ENCODE data around the gene AXIN1. TPM values are rescaled to one million over a fixed set of nuclear protein-coding genes. Genes with fewer than 3 reads are reported as not detected.

Gene AXIN1, protein sequence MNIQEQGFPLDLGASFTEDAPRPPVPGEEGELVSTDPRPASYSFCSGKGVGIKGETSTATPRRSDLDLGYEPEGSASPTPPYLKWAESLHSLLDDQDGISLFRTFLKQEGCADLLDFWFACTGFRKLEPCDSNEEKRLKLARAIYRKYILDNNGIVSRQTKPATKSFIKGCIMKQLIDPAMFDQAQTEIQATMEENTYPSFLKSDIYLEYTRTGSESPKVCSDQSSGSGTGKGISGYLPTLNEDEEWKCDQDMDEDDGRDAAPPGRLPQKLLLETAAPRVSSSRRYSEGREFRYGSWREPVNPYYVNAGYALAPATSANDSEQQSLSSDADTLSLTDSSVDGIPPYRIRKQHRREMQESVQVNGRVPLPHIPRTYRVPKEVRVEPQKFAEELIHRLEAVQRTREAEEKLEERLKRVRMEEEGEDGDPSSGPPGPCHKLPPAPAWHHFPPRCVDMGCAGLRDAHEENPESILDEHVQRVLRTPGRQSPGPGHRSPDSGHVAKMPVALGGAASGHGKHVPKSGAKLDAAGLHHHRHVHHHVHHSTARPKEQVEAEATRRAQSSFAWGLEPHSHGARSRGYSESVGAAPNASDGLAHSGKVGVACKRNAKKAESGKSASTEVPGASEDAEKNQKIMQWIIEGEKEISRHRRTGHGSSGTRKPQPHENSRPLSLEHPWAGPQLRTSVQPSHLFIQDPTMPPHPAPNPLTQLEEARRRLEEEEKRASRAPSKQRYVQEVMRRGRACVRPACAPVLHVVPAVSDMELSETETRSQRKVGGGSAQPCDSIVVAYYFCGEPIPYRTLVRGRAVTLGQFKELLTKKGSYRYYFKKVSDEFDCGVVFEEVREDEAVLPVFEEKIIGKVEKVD
- total RNA-seq: 35.8 TPM

DNA sequence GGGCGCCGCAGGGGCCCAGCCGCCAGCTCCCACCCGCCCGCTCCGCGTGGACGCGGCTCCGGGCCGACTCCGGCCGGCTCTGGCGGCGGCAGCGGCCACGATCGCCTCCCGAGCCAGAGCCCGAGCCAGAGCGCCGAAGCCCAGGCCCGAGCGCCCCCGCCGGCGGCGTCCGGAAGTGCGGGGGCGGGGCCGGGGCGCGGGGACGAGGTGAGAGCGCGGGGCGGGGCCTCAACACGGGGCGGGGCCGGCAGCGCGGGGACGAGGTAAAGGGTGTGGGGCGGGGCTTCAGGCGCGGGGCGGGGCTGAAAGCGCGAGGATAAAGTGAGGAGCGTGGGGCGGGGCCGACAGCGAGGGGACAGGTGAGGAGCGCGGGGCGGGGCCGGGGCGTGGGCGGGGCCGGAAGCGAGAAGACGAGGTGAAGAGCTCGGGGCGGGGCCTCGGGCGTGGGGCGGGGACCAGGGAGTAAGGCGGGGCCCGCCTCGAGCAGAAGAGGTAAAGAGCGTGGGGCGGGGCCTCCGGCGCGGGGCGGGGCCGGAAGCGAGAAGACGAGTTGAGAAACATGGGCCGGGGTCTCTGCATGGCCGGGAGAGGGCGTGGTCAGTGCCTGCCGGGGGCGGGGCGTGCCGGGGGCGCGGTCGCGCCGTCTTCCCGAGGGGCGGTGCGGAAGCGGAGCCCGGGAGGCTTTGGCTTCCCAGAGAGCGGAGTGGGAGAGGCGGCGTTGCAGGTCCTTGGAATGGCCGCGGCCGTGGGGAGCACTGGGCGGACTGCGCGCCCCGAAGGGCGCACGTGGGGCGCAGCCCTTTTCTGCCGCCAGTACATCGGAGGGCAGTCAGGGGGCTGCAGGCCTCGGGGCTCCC lies at the start of gene AXIN1:
TSS of gene AXIN1 (minus strand) at position 177 of the 857 bp plus-strand sequence. CDS start 5,698 bp downstream, outside the sequence.
- peaks cover 66% of the 10 kb centered on the region for H3K4me1 ChIP-seq (ENCODE audit: insufficient read depth, low read length)
- H3K9me3 ChIP-seq (ENCODE audit: low read depth, low read length): no peaks in the 10 kb centered on the region
- no peaks in the 10 kb centered on the region for H3K27me3 ChIP-seq (ENCODE audit: insufficient read depth, low read length)
- H3K4me3 ChIP-seq (ENCODE audit: low read length): peak within 1 kb of the TSS; percentile 50

DNA sequence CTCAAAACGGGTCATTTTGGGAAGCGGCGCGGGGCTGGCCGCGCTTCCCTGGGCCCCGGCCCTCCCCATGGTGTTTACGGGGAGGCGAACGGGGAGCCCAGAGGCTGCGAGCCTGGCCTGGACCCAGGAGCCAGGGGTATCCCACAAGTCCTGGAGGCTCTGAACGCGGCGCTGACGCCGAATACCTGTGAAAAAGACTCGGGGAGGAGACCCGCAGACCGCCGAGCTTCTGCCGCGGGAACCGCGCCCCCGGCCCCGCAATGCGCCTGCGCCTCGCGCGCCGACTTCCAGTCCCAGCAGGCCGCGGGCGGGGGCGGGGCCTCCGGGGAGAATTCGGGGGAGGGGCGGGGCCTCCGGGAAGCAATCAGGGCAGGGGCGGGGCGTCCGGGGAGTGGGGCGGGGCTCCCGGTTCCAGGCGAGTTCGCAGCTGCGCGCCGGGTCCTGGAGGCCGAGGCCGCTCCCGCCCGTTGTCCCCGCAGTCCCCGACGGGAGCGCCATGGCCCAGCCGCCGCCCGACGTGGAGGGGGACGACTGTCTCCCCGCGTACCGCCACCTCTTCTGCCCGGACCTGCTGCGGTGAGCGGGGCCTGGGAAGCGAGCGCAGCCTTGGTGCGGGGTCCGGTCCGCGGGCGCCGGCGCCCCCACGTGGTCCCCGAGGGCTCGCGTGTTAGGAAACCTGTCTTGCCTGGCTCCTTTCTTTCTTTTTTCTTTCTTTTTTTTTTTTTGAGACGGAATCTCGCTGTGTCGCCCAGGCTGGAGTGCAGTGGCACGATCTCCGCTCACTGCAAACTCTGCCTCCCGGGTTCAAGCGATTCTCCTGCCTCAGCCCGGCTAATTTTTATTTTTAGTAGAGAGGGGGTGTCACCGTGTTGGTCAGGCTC lies 49.2 kb upstream of the AXIN1 start, which contains the start of gene DECR2:
TSS of gene DECR2 (plus strand) at position 418 of the 881 bp plus-strand sequence. CDS start at position 497, 79 bp downstream.
- Histone ChIP-seq H3K4me3 (ENCODE audit: low read length) (peak within 1 kb of the TSS; percentile 83), H3K4me1 (ENCODE audit: insufficient read depth, low read length) (peaks cover 22% of the 10 kb centered on the region), H3K27me3 (ENCODE audit: insufficient read depth, low read length) (no peaks in the 10 kb centered on the region), H3K9me3 (ENCODE audit: low read depth, low read length) (no peaks in the 10 kb centered on the region)

DNA sequence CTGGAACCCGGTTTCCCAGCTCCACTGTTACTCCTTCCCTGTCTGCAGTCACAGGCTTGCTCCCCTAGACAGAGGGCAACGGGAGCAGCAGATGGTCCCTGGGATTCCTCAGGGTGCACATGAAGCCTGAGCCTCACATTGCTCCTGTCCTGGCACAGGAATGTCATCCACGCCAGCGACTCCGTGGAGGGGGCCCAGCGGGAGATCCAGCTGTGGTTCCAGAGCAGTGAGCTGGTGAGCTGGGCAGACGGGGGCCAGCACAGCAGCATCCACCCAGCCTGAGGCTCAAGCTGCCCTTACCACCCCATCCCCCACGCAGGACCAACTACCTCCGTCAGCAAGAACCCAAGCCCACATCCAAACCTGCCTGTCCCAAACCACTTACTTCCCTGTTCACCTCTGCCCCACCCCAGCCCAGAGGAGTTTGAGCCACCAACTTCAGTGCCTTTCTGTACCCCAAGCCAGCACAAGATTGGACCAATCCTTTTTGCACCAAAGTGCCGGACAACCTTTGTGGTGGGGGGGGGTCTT lies 47.6 kb upstream of the AXIN1 start:
- H3K27me3 ChIP-seq (ENCODE audit: insufficient read depth, low read length): no peaks in the 10 kb centered on the region
- H3K4me1 ChIP-seq (ENCODE audit: insufficient read depth, low read length): peaks cover 29% of the 10 kb centered on the region
- peak overlapping the region; percentile 83 for H3K4me3 ChIP-seq (ENCODE audit: low read length)
- no peaks in the 10 kb centered on the region for H3K9me3 ChIP-seq (ENCODE audit: low read depth, low read length)

DNA sequence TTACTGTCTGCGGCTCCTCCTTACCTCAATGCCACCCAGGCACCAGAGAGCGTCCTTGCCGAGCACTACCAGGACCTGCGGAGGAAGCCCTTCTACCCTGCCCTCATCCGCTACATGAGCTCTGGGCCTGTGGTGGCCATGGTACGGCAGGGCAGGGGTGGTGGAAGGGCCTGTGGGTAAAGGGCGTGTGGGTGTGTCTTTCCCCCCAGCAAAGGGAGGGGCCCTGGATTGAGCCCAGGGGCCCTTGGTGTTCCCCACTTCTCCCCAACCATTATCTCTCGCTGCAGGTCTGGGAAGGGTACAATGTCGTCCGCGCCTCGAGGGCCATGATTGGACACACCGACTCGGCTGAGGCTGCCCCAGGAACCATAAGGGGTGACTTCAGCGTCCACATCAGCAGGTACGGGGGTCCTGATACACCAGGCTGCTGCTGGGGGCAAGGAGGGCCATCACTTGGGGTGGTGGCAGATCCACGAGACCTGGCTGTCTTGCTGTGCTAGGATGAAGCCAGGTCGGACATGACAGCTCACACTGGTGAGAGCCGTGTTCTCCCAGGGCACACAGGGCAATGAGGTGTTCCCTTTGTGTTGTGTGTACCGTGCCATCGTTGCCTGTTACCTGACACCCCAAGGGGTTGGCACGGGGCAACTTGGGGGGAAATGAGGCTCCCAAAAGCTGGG lies 47.0 kb upstream of the AXIN1 start:
- Histone ChIP-seq H3K4me1 (ENCODE audit: insufficient read depth, low read length) (peaks cover 29% of the 10 kb centered on the region), H3K4me3 (ENCODE audit: low read length) (no peak overlapping the region), H3K9me3 (ENCODE audit: low read depth, low read length) (no peaks in the 10 kb centered on the region), H3K27me3 (ENCODE audit: insufficient read depth, low read length) (no peaks in the 10 kb centered on the region)

DNA sequence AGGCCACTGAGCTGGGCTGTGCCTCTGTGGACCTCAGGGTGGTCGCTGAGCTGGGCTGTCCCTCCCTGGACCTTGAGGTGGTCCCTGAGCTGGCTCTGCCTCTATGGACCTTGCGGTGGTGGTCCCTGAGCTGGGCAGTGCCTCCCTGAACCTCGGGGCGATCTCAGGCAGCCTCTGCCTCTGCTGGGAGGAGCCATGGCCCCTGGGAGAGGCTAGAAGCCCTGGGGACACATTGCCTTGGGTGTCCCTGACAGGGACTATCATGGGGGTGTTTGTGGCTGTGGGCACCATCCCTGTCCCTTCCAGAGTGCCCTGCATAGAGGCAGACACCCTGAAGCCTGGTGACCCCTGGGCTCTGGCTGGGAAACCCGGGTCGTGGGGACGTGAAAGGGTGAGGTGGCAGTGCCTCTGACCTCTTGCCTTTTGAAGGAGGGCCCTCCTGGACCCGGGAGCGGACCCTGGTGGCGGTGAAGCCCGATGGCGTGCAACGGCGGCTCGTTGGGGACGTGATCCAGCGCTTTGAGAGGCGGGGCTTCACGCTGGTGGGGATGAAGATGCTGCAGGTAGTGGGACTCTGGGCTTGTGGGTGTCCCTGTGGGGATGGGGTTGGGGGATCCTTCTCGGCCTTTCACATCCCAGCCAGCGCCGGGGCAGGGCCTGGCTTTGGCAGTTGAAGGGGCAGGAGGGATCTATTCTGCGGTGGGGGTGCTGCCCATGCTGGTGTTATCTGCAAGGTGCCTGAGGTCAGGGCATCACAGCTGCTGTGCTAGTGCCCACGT lies 46.2 kb upstream of the AXIN1 start:
- Histone ChIP-seq H3K4me1 (ENCODE audit: insufficient read depth, low read length) (peaks cover 29% of the 10 kb centered on the region), H3K4me3 (ENCODE audit: low read length) (no peak overlapping the region), H3K9me3 (ENCODE audit: low read depth, low read length) (no peaks in the 10 kb centered on the region), H3K27me3 (ENCODE audit: insufficient read depth, low read length) (no peaks in the 10 kb centered on the region)

DNA sequence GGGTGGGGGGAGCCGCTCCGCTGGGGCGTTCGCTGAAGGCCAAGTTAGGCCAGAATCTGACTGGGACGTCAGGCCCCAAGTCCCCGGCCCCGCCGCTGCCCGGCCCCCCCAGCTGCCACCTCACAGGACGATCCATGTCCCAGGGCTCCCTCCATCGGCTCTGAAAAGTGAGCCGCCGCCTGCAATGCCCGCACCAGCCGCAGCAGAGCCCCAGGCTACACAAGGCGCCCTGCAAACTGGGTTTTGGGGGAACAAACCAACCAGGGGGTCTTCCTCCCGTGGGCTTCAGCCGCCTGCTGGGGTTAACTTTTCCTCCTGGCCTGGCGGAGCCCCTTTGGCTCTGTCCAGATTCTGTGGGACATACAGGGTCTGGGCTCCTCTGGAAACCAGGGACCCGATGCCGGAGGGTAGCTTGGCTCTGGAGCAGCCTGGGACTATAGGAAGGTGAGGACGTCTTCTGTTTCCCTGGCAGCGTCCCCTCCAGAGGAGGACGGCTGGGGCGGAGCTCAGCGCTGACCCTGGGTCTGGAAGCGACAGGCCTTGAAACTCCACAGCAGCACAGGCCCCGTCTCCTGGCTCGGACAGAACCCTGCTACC lies 45.3 kb upstream of the AXIN1 start:
- no peak overlapping the region for H3K4me3 ChIP-seq (ENCODE audit: low read length)
- H3K9me3 ChIP-seq (ENCODE audit: low read depth, low read length): no peaks in the 10 kb centered on the region
- peaks cover 34% of the 10 kb centered on the region for H3K4me1 ChIP-seq (ENCODE audit: insufficient read depth, low read length)
- H3K27me3 ChIP-seq (ENCODE audit: insufficient read depth, low read length): no peaks in the 10 kb centered on the region

DNA sequence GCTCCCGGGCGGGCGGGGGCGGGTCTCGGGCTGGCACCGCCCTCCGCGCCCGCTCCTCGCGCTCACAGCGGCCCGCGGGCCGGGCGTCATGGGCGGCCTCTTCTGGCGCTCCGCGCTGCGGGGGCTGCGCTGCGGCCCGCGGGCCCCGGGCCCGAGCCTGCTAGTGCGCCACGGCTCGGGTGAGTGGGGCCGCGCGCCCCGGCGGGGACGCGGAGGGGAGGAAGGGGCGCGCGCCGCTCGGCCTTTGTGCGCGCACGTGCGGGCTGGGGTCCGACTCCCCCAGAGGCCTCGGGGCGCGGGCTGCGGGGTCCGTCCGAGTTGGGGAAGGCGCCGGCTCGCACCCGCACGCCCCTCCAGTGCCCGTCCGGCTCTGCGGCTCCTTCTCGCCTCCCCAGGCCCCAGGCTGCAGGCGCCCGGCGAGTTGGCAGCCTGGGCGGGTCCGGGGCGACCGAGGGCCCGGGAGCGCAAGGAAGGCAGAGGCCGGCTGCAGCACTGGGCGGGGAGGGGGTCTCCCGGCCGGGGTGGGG lies 44.7 kb upstream of the AXIN1 start, which contains the start of gene NME4:
TSS of gene NME4 (plus strand) at position 65 of the 527 bp plus-strand sequence. CDS start at position 89, 24 bp downstream.
- Histone ChIP-seq H3K27me3 (ENCODE audit: insufficient read depth, low read length) (no peaks in the 10 kb centered on the region), H3K4me3 (ENCODE audit: low read length) (peak within 1 kb of the TSS; percentile 38), H3K9me3 (ENCODE audit: low read depth, low read length) (no peaks in the 10 kb centered on the region), H3K4me1 (ENCODE audit: insufficient read depth, low read length) (peaks cover 38% of the 10 kb centered on the region)

DNA sequence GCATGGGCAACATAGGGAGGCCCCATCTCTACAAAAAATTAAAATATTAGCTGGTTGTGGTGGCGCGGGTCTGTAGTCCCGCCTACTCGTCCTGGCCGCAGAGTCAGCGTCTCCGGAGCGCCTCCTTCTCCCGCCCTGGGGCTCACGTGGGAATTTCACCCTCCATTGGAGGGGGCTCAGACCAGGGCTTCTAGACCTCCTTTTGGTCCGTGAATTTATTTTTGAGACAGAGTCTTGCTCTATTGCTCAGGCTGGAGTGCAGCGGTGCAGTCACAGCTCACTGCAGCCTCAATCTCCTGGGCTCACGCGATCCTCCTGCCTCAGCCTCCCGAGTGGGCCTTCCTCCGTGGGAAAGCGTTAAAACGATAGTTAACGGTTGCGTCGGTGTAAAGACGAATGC lies 44.1 kb upstream of the AXIN1 start:
- Histone ChIP-seq H3K9me3 (ENCODE audit: low read depth, low read length) (no peaks in the 10 kb centered on the region), H3K4me3 (ENCODE audit: low read length) (peak overlapping the region; percentile 22), H3K27me3 (ENCODE audit: insufficient read depth, low read length) (no peaks in the 10 kb centered on the region), H3K4me1 (ENCODE audit: insufficient read depth, low read length) (peaks cover 36% of the 10 kb centered on the region)

DNA sequence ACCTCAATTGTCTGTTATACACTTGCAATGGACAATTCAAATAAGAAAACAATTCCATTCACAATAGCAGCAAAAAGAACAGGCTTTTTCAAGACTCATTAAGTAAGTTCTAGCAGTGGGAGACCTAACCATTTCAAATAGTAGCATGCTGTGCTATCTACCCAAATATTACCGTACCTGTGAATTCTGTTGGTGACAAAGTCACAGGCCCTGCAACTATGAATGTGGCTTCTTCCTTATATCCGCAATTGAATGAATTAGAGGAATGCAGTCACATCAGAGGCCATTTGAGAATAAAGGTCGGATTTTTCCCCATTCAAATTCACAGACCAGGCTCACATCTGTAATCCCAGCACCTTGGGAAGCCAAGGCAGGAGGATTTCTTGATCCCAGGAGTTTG lies 43.7 kb upstream of the AXIN1 start:
- Histone ChIP-seq H3K9me3 (ENCODE audit: low read depth, low read length) (no peaks in the 10 kb centered on the region), H3K4me1 (ENCODE audit: insufficient read depth, low read length) (peaks cover 36% of the 10 kb centered on the region), H3K4me3 (ENCODE audit: low read length) (no peak overlapping the region), H3K27me3 (ENCODE audit: insufficient read depth, low read length) (no peaks in the 10 kb centered on the region)

DNA sequence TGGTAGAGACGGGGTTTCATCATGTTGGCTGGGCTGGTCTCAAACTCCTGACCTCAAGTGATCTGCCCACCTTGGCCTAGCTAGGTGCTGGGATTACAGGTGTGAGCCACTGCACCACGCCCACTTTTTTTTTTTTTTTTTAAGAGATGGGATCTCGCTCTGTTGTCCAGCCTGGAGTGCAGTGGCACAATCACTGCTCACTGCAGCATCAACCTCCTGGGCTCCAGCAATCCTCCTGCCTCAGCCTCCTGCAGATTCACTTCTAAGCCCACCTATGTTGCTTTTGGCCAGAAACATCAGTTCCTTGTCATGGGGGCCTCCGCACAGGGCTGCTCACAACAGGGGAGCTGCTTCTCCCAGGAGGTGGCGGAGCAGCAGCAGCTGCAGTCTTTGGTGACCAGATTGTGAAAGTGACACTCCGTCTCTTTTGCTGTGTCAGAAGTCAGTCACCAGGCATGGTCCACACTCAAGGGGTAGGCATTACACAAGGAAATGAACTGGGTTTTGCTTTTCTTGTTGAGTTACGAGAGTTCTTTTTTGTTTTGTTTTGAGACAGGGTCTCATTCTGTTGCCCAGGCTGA lies 40.0 kb upstream of the AXIN1 start:
- Histone ChIP-seq H3K4me1 (ENCODE audit: insufficient read depth, low read length) (peaks cover 21% of the 10 kb centered on the region), H3K27me3 (ENCODE audit: insufficient read depth, low read length) (no peaks in the 10 kb centered on the region), H3K9me3 (ENCODE audit: low read depth, low read length) (no peaks in the 10 kb centered on the region)

DNA sequence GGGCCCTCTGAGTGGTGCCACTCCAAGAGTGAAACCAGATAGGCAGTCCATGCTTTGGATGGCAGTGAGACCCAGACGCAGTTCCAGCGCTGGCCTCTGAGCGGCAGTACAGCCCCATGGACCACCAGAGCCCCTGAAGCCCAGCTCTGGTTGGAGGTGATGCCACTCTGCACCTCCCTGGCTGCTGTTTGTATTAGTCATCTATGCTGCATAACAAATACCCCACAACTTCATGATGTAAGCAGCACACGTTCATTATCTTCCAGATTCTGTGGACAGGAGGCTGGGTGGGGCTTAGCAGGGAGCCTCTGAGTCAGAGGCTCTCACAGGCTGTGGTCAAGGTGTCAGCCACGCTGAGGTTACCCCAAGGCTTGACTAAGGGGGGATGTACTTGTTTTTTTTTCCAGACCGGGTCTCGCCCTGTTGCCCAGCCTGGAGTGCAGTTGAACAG lies 39.4 kb upstream of the AXIN1 start:
- no peaks in the 10 kb centered on the region for H3K9me3 ChIP-seq (ENCODE audit: low read depth, low read length)
- no peaks in the 10 kb centered on the region for H3K27me3 ChIP-seq (ENCODE audit: insufficient read depth, low read length)
- peaks cover 21% of the 10 kb centered on the region for H3K4me1 ChIP-seq (ENCODE audit: insufficient read depth, low read length)
- no peak overlapping the region for H3K4me3 ChIP-seq (ENCODE audit: low read length)

More for the DNA sequence above, 40.0 kb upstream of the AXIN1 start:
- no peak overlapping the region for H3K4me3 ChIP-seq (ENCODE audit: low read length)

DNA sequence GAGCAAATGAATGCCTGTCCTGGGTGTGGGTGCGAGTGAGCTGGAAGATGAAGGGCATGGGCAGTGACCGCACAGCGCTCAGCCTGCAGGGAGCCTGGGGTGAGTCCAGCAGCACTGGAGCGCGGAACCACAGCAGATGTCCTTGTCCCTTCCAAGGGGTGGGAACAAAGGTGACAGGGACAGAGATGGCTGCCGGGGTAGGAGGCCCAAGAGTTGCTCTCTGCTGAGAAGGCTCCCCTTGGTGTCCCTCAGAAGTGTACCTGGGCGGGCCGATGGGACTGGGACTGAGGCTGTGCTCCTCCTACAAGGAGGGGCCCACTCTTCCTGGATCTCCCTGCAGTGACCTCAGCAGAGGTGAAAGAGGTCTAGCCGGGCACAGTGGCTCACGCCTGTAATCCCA lies 36.8 kb upstream of the AXIN1 start:
- Histone ChIP-seq H3K4me1 (ENCODE audit: insufficient read depth, low read length) (peaks cover 16% of the 10 kb centered on the region), H3K4me3 (ENCODE audit: low read length) (no peak overlapping the region), H3K9me3 (ENCODE audit: low read depth, low read length) (no peaks in the 10 kb centered on the region), H3K27me3 (ENCODE audit: insufficient read depth, low read length) (no peaks in the 10 kb centered on the region)
